ENCODE results near the gene EYA3. TPM values are rescaled to one million over a fixed set of nuclear protein-coding genes. Genes with fewer than 3 reads are reported as not detected.
A peak's percentile ranks its signal among the peaks of the same experiment; 100 is the strongest.

Gene EYA3
- total RNA-seq, 1 donor from 2014 or later, result 18.9 TPM

DNA sequence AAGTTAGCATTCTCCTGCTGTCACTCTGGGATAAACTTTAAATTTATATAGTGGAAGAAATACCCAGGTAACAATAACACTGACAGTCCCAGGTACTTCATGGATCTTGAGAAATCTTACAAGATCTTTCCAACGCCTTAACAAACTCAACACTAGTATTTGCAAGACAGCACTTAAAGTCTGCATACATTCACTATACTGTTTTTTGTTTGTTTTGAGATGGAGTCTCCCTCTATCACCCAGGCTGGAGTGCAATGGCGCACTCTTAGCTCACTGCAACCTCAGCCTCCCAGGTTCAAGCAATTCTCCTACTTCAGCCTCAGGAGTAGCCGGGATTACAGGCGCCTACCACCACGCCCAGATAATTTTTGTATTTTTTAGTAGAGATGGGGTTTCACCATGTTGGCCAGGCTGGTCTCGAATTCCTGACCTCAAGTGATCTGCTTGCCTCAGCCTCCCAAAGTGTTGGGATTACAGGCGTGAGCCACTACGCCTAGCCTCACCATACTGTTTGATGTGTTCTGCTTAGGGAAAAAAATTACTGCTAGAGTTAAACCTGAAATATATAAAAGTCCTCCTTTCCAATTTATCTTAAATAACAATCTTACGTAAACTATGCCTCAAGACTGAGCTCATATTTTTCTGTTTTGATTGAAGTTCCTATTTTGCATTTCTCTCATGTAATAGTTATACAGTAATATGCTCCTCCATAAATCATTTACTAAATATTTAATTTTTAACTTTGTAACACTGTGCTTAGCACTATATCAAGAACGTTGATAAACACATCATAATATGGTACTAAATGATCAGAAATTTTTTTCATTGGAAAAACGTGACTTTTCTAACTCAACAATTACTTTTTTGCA is 17.5 kb downstream of the EYA3 start:
- ATAC-seq, result no peak

DNA sequence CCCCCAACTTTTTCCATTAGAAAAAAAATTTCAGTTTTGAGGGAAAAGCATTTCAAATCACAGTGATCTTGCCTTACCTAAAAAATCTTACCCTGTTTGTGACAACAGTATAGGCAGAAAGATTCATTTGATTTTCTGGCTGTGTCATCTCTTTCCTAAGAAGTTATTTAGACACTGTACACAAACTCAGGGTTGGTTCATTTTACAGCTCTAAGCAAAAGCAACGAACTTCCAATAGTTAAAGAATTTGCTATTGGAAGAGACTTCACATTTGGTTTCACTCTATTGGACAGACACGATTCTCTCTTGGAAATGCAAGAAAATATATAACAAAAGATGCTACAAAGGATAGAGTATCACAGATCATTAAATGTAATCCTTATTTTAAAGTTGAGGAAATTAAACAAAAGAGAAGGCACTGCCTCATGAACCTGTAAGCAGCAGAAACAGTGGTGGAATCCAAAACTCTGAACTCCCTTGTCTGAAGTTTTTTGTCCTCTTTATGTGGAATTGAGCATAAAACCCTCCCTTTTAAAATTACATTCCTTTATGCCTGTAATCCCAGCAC is 20.8 kb downstream of the EYA3 start:
- no peak for ATAC-seq

DNA sequence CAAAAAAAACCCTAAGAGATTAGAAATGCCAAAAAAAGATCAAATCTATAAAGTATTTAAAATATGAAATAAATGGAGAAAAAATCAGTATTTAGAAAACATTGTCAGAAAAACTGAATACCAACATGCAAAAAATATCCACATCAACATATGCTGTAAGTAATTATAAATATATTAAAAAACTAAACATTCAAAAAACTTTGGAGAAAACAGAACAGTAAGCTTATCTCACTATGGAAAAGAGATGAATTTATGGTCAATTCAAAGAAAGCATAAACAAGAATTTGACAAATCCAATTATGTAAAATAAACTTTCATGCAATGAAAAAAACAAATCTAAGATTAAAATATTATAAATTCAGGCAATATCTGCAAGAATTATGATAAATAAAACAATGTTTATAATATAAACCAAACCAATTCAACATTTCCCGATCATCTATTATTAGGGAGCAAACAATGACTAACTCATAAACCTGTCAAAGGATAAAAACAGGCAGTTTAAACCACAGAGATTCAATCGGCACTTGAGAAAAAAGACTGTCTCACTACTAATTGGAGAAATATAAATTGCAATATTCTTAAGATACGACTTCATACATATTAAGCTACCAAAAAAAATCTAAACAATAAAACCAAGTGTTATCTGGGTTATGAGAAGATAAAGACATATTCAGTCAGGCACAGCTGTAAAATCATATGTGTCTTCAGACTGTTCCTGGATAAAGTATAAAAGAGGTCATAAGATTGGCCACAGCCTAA is 21.8 kb downstream of the EYA3 start:
- ATAC-seq, result no peak

DNA sequence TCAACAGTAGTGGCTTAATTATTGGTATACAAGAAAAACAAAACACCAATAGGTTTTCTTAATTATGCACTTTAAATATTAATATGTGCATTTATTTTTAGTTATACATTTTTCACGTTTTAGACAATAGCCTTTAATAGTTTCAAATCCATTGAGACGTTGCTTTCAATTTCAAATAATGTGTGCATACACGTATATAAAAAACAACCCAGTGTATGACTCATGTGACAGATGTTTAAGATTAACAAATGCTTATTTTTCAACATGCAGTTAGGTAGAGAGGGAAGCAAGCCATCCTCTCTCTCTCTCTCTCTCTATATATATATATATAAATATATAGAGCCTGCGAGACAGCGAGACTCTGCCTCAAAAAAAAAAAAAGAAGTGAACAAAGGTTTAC is 24.3 kb downstream of the EYA3 start:
- peak; percentile 64 for ATAC-seq

DNA sequence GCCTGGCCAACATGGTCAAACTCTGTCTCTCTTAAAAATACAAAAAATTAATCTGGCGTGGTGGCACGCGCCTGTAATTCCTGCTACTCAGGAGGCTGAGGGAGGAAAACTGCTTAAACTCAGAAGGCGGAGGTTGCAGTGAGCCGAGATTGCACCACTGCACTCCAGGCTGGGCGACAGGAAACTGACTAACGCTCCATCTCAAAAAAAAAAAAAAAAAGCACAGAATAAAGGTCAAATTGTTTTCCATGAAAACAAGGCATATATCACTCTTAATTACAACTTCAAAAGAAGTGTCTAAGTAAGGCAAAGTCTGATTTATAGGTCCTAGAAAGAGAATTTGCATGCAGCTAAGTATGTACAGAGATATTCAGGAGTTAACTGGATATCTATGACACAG is 25.6 kb downstream of the EYA3 start:
- ATAC-seq, result no peak

DNA sequence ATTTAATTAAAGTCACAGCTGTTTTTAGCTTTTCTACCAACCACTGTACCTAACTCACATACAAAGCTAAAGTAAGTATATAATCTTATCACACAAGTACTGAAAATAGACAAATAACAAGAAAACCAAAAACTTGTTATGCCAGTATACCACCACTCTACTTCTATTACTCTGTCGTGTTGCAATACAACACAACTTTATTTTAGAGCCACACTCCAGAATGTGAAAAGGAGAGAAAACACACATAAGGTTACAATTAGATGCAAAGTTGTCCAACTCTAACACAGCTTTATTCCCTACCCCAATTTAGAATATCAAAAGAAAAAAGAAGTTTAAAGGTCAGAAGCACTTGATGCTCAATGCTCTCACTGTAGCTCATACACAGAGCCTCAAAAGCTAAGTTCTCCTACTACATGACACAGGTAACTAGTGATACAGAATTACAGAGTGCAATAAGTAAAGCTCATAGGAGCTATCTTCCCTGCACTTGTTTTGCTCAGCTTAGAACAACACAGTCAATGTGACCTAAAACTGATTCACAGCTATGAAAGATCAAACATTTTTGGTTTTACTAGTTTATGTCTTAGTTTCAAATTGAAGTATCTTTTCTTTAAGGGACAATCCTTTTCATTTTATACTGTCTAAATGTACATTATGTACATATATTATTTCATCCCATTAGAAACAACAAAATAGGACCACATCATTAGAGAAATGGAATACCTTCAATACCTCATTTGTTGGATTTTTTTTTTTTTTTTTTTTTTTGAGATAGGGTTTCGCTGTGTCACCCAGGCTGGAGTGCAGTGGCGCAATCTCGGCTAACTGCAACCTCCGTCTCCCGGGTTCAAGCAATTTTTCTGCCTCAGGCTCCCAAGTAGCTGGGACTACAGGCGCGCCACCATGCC is 29.2 kb downstream of the EYA3 start:
- ATAC-seq, result no peak

DNA sequence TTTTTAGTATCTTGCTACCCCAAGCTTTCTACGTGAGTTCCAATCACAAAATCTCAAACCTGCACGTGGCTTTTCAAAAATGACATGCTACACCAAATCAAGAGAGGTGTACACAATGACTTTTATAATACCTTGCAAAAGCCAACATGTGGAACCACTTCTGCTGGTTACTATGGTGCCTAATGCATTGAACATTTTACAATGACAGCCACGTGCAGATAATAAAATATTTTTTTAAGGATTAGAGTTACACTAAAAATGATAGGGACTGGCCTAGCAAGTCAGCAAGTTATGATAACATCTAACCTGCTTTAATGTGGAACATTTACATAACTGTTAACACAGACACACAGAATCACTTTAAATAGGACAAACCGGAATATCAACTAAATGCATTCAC is 30.2 kb downstream of the EYA3 start:
- no peak for ATAC-seq

DNA sequence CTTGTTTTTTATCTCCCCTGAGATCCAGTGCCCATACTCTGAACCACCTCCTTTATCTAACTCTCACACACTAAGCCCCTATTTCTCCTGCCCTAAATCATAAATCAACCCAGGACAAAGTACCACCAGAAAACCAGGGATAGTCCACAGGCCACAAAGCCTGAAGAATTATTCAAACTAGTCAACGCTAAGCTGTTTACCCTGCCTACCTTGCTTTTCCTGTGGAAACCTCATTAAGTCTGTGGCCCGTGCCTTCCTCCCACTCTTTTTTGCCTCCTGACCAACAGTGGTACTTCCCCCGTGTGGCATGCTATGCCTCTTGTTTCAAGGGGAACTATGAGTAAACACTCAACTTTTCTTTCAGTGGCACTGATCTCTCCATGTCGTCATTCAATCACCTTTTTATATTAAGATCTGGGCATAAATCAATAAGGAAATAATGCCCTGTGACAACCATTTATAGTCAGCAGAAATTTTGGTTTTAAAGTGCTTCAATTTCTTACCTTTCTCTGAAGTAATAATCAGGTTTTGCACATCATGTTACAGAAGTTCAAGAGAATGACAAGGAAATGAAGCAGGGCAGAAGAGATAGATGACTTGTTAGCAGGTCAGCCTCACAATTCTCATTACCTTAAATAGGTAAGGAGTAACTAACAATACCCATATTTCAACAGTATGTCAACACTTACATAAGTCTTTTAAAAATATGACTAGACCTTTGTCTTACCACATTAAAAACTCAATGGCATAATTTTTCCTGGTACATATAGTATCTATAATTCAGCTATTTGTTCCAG is 32.1 kb downstream of the EYA3 start:
- no peak for ATAC-seq

DNA sequence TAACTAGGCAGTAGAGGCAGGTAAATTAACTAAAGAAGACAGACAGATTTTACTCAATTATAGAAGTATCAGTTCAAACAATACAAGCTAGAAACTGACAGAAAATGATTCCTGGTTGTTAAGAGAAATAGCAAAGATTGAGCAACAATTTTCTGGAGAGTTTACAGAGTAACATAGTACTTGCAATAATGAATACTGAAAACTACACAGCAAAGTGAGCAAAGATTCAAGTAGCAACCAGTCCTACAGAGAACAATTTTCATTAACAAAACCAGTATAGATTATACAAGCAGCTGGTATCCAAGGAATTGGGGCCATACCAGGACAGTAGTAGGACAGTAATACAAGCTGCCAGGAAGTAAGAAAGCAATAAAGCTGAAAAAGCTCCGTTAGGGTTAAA is 37.6 kb downstream of the EYA3 start:
- ATAC-seq, result no peak

DNA sequence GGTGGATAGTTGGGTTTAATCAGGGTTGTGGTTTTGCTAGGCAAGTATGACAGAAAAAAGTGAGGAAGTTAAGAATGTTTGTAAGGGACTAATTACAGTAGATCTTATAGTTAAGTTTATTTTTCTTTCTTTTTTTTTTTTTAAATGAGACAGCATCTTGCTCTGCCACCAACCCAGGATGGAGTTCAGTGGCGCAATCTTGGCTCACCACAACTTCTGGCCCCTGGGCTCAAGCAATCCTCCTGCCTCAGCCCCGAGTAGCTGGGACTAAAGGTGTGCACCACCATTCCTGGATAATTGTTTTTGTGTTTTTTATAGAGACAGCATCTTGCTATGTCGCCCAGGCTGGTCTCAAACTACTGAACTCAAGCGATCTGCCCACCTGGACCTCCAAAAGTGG is 41.7 kb downstream of the EYA3 start:
- ATAC-seq, result no peak

DNA sequence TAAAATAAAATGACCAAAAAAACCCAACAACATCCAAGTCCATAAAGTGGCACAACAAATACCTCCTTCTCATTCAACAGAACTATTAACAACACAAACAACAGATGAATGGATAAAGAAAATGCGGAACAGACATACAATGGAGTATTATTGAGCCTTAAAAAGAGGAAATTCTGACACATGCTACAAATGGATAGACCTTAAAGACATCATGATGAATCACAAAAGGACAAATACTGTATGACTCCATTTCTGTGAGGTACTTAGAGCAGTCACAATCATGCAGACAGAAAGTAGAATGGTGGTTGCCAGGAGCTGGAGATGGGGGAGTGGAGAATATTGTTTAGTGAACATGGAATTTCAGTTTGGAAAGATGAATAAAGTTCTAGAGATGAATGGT is 42.6 kb downstream of the EYA3 start:
- no peak for ATAC-seq

DNA sequence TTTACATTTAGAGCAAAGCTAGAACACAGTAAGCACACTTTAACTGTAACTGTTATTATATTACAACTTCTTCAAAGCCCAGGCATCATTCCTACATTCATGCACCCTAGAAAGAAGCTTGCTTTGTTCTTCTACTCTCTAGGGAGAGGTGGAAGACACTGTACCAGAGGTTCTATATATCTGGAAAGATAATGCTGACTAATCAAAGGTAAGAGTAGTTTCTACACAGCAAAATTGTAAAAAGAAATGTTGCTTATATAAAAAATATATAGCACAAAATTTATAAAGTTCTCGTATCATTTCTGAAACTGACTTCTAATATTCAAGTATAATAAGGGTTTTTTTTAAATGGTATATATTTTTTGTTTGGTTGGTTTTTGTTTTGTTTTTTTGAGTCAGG is 44.0 kb downstream of the EYA3 start:
- no peak for ATAC-seq

DNA sequence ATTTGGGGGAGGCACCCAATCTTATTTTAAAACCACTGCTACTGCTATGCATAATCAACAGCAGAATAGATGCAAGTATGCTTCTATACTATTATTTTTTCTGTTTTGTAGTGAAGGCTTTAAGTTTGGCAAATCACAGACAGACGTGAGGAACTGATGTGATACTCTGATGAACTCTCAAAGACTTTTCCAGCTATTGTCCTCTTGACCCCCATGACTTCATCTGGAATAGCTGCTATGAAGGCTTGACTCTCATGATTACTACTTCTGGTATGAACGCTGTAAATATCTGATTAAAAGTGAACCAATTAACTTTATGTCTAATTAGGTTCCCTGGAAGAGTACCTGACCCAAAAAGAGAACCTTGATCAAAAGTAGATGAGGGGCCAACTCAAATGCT is 49.1 kb downstream of the EYA3 start:
- no peak for ATAC-seq

DNA sequence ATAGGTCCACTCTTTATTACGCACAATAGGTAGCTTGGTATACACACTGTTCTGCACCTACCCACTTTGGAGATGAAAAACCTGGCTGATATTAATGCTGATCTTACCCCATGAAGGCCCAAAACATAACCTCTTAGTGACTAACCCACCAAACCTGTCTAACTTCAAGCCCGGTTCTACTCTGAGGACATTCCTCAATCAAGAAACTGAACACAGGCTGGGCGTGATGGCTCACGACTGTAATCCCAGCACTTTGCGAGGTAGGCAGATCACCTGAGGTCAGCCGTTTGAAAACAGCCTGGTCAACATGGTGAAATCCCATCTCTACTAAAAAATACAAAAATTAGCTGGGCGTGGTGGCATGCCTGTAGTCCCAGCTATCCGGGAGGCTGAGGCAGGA is 50.5 kb downstream of the EYA3 start:
- peak; percentile 96 for ATAC-seq

DNA sequence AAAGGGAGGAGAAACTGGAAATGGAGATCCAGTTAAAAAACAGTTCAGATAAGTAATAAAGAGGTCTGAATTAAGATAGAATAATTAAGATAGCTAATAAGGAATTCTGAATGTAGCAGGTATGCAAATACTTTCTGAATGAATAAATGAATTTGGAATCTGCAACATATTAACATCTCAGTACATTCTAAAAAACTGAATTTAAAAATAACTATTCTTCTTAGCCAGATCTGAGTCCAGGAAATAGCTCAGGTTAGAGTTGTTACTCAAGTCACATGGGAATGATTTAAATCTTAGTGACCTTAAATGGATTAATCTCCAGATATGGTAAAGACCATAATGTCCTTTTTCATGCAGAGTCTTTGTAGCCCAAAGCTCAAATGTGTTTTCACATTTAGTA is 51.2 kb downstream of the EYA3 start:
- no peak for ATAC-seq

DNA sequence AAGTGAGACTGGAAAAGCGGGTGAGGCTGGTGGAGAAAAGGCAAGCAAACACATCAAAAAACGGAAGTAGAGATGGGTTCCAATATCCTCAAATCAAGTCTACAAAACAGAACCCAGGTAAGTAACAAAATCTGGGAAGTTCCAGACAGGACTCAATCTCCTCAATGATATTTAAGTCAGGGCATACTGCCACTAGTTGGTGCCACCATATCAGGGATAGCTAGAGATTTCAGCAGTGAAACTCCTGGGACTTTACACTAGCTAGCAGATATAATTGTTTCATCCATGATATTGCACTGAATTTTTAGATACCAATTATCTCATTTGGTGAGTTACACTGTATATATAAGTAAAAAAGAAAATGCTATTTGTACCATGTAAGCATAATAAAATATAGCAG is 52.0 kb downstream of the EYA3 start:
- ATAC-seq, result no peak

DNA sequence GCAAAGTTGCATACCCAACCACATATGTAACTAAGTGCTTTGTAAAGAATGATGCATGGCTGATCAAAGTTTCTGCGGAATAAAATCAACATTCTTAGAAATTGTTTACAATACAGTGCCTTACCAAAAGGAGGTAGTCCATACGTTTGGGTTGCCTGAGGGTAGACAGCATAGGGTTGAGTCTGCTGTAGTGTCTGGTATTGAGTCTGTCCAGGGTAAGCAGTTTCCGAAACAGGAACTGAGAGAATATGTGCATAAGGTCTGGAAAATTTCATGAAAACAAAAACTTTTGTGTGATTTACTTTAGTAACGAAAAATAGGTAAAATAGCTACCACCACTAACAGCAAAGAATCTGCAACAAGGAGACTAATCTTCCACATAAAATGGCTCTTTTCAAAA is 53.0 kb downstream of the EYA3 start:
- ATAC-seq, result no peak

DNA sequence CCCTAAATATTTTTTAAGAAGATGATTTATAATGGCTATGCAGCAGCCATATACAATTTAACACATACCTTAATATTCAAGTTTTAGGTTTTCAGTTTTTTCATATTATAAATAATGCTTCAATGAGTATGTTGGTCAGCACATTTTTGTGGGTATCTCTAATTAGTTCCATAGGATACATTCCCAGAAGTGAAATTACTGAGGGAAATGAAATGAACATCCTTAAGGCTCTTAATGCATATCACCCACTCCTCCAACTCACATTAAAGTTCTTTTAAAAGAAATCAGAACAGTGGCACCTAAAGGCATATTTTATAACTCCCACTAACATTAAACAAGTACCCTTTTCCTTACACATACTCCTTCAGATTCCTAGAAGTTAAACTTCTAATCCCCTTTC is 56.1 kb downstream of the EYA3 start:
- no peak for ATAC-seq

DNA sequence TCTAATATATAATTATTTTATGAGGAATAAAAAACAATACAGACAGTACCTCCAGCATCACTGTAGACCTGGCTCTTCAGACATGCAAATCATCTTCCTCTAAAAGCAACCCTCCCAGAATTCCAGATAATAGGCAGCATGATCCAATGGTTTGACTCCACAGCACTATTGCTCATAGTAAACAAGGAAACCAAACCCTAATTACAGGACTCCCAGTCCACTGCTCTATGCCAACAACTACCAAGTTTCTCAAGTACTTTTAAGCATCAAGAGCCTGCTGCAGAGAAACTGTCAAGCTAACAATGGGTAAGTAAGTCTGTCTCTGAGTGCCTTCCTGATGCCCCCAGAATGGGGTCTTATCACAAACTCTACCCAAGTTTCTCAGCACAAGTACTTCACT is 57.2 kb downstream of the EYA3 start:
- ATAC-seq, result no peak

DNA sequence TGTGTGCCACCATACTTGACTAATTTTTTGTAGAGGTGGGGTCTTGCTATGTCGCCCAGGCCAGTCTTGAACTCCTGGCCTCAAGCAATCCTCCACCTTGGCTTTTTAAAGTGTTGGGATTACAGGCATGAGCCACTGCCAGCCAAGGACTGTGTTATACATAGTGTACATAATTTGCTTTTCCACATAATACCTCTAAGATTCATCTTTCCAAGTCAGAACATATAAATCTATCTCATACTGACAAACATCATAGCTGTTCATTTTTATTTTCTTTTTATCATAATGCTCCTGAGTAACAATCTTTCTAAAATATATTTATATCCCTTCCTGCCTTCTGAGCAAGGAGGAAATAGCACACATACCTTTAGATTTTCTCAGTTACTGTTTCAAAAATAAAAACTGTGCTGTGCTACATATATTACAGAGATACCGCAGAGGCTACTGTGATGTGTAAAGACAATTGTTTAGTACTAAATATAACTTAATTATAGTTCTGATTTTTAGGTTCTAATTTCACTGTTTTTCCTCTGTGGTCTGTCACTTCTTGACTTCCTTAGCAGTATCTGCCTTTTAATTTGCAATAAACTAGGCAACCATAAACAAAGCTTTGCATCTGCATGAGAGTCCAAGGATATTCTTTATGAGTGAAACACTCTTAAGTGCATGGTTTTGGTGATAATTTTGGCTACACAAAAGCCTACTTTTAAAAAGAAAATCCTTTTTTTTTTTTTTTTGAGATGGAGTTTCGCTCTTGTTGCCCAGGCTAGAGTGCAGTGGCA is 59.3 kb downstream of the EYA3 start:
- ATAC-seq, result no peak

DNA sequence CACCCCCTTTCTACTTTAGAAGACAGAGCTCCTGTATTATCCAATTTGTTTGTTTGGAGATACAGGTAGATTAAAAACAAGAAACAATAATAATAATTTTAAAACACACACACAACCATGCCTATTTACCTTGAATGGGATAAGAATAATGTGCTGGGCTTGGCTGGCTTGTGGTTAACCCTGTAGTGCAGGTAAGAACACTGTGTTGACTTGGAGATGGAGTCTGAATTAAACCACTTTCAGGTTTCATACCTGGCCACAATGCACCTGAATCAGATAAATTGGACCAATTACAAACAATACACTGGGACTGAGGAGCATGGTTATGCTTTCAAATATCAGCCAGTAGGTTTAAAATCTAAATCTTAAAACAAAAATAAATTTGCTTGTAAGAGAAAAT is 60.8 kb downstream of the EYA3 start:
- ATAC-seq, result no peak

Measured in esophagus mucosa (tissue), 1 donor.